CD4-positive, CD25-positive, alpha-beta regulatory T cell (primary cell): Measurements from ENCODE around the gene MINAR1. TPM values are rescaled to one million over a fixed set of nuclear protein-coding genes. Genes with fewer than 3 reads are reported as not detected.

Experiments used
- ATAC-seq, 2 donors: fragments of 150-1000 bp; cut with Tn5 transposase; one replicate each; pipeline ENCODE4 v1.10.0; 2021; ENCODE audit warnings: low read depth in 2 of 2, moderate number of reproducible peaks in 2 of 2, moderate library complexity in 1 of 2
- DNase-seq, 3 donors: peaks; one replicate each; pipeline versions ENCODE4 v3.0.0 to v3.0.0-alpha.2; 2012 to 2022; ENCODE audit warnings: mixed read lengths in 1 of 3
- H3K27ac ChIP-seq: one replicate; pipeline ENCODE4 v1.7.0; 2013; ENCODE audit warnings: mild to moderate bottlenecking, low read length; ENCODE audit not compliant: insufficient read depth, poor library complexity, severe bottlenecking
- H3K27me3 ChIP-seq: one replicate; pipeline ENCODE4 v1.7.0; 2013; ENCODE audit warnings: low read length; ENCODE audit not compliant: control insufficient read depth, insufficient read depth
- H3K36me3 ChIP-seq: one replicate; pipeline ENCODE4 v1.7.0; 2013; ENCODE audit warnings: mild to moderate bottlenecking, low read length, moderate library complexity; ENCODE audit not compliant: control insufficient read depth, insufficient read depth
- H3K4me1 ChIP-seq: 2 replicates; pipeline ENCODE4 v1.7.0; 2013; ENCODE audit warnings: mild to moderate bottlenecking, low read length; ENCODE audit not compliant: insufficient read depth, control insufficient read depth, poor library complexity, severe bottlenecking
- H3K4me3 ChIP-seq: one replicate; pipeline ENCODE4 v1.7.0; 2013; ENCODE audit warnings: low read depth, mild to moderate bottlenecking, low read length, moderate library complexity
- H3K9me3 ChIP-seq, 2 experiments: 1 replicate in 1 of 2; 2 replicates in 1 of 2; pipeline ENCODE4 v1.7.0; 2013; ENCODE audit warnings: low read length in 2 of 2, mild to moderate bottlenecking in 1 of 2, moderate library complexity in 1 of 2; ENCODE audit not compliant: control insufficient read depth in 2 of 2
- H3K27ac Mint-ChIP-seq, 3 donors: one replicate each; pipeline ENCODE4 v1.8.0; 2020 to 2022; ENCODE audit warnings: mild to moderate bottlenecking in 3 of 3, mixed read lengths in 3 of 3, moderate library complexity in 2 of 3
- H3K27me3 Mint-ChIP-seq: one replicate; pipeline ENCODE4 v1.8.0; 2022; ENCODE audit warnings: mild to moderate bottlenecking, mixed read lengths
- H3K36me3 Mint-ChIP-seq: one replicate; pipeline ENCODE4 v1.8.0; 2020; ENCODE audit warnings: mixed read lengths
- H3K4me1 Mint-ChIP-seq, 4 donors: one replicate each; pipeline ENCODE4 v1.8.0; 2020 to 2022; ENCODE audit warnings: mixed read lengths in 4 of 4, mild to moderate bottlenecking in 1 of 4
- H3K4me3 Mint-ChIP-seq, 4 donors: one replicate each; pipeline ENCODE4 v1.8.0; 2020 to 2022; ENCODE audit warnings: mild to moderate bottlenecking in 4 of 4, mixed read lengths in 4 of 4, moderate library complexity in 3 of 4
- H3K9me3 Mint-ChIP-seq, 7 donors: one replicate each; pipeline ENCODE4 v1.8.0; 2020 to 2022; ENCODE audit warnings: mixed read lengths in 7 of 7, mild to moderate bottlenecking in 3 of 7, moderate library complexity in 2 of 7
- polyA plus RNA-seq, 4 donors: library from polyadenylated mRNA; unstranded; fragments of 300-500 nt; fragmentation: Illumina TruSeq; gene quantifications; one replicate each; pipeline ENCODE4 v1.2.3, GENCODE V29; 2021
- total RNA-seq: library from RNA; stranded (reverse); gene quantifications from one replicate; pipeline ENCODE4 v1.2.3, GENCODE V29; 2022

The MINAR1 gene
- total and polyA plus RNA-seq, 5 donors from 2014 or later: 0.02 to 0.42 (median 0.02) TPM; not detected in 2

DNA sequence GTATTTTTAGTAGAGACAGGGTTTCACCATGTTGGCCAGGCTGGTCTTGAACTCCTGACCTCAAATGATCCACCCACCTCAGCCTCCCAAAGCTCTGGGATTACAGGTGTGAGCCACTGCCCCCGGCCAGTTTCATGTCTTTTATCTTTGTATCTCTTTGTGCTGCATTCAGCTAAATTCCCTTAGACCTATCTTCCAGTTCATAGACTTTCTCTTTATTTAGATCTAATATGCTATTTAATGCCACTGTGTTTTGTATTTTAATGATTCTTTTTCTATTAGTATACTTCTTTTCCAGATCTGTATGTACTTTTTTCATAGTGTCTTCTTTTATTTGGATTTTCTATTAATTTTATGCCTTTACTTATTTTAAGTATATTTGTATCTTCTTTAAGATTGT, 14.9 kb downstream of the MINAR1 start:
- Histone ChIP-seq H3K4me1 (no peaks in the 10 kb centered on the region), H3K36me3 (no peaks in the 10 kb centered on the region), H3K27me3 (peaks cover 2% of the 10 kb centered on the region), H3K9me3 (no peaks in the 10 kb centered on the region), H3K4me3 (no peak overlapping the region), H3K27ac (no peak overlapping the region)
- Mint-ChIP-seq H3K36me3 (no peaks in the 10 kb centered on the region), H3K27me3 (peaks cover 11% of the 10 kb centered on the region), H3K9me3 (peaks cover 0 to 6% (median 3%) of the 10 kb centered on the region in 7 donors), H3K27ac (no peak overlapping the region), H3K4me1 (no peaks in the 10 kb centered on the region), H3K4me3 (no peak overlapping the region)
- DNase-seq (no peak), ATAC-seq (no peak)

GRCh38 chr15:79450648-79451047, 18.5 kb downstream of the MINAR1 start:
- no peak for DNase-seq
- H3K27ac ChIP-seq: no peak overlapping the region
- peaks cover 0 to 6% (median 3%) of the 10 kb centered on the region in 7 donors for H3K9me3 Mint-ChIP-seq
- H3K27ac Mint-ChIP-seq: no peak overlapping the region
- H3K4me1 Mint-ChIP-seq: no peaks in the 10 kb centered on the region
- H3K9me3 ChIP-seq: no peaks in the 10 kb centered on the region
- peaks cover 4% of the 10 kb centered on the region for H3K27me3 ChIP-seq
- no peak for ATAC-seq
- H3K4me1 ChIP-seq: no peaks in the 10 kb centered on the region
- H3K36me3 ChIP-seq: no peaks in the 10 kb centered on the region
- peaks cover 7% of the 10 kb centered on the region for H3K27me3 Mint-ChIP-seq
- no peak overlapping the region for H3K4me3 ChIP-seq
- H3K36me3 Mint-ChIP-seq: no peaks in the 10 kb centered on the region
- no peak overlapping the region for H3K4me3 Mint-ChIP-seq

DNA sequence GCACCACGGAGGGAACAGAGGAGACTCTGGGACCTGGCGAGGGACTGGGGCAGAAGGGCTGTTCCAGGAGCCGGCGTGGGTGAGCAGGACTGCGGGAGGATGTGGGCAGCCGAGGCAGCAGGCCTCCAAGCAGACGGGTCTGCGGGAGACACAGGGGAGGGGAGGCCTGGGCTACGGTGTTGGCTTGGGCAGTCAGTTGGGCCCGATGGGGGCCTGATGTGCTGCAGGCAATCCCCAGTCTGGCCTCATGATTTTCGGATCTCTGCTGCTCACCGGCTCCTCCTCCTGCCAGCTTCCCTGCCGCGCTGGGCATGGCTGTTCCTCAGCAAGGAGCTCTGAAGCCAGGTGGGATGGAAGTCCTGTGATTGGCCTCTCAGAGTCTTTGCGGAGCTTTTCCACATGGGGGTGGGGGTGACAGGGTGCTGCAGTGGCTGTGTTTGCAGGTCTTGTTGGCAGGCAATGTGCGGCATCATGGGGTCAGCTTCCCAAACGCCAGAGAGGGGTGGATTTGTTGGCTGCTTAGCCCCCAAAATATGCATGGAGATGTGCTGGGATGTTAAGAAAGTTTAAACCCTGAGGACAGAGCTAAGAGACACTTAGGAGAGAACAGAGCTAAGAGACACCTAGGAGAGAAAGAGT, 19.3 kb downstream of the MINAR1 start:
- H3K4me3 Mint-ChIP-seq: no peak overlapping the region
- no peak overlapping the region for H3K27ac ChIP-seq
- peaks cover 7% of the 10 kb centered on the region for H3K27me3 Mint-ChIP-seq
- H3K27me3 ChIP-seq: peaks cover 4% of the 10 kb centered on the region
- H3K27ac Mint-ChIP-seq: no peak overlapping the region
- no peak overlapping the region for H3K4me3 ChIP-seq
- no peak for DNase-seq
- H3K4me1 ChIP-seq: no peaks in the 10 kb centered on the region
- H3K4me1 Mint-ChIP-seq: no peaks in the 10 kb centered on the region
- ATAC-seq: no peak
- no peaks in the 10 kb centered on the region for H3K9me3 ChIP-seq
- H3K9me3 Mint-ChIP-seq: peaks cover 0 to 5% (median 3%) of the 10 kb centered on the region in 7 donors
- H3K36me3 Mint-ChIP-seq: no peaks in the 10 kb centered on the region
- H3K36me3 ChIP-seq: no peaks in the 10 kb centered on the region

DNA sequence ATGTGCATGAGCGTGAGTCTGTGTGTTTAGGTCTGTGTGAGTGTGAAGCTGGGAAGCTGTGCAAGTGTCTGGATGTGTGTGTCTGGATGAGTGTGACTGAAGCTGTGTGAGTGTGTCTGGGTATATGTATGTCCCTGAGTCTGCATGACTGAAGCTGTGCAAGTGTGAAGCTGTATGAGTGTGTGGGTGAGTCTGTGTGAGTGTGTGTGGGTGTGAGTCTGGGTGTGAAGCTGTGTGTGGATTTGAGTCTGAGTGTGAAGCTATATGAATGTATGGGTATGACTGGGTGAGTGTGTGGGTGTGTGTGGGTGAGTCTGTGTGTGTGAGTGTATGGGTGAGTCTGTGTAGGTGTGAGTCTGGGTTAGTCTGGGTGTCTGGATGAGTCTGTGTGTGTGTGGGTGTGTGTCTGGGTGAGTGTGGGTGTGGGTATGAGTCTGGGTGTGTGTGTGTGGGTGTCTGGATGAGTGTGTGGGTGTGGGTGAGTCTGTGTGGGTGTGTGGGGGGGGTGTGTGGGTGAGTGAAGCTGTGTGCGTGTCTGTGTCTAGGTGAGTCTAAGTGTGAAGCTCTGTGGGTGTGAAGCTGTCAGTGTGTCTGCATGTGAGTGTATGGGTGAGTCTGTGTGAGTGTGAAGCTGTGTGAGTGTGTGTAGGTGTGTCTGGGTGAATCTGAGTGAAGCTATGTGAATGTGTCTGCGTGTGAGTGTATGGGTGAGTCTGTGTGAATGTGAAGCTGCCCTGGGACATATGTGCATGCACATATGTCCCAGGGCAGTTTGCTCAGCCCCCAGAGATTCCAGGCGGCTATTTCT, 20.3 kb downstream of the MINAR1 start:
- no peak overlapping the region for H3K4me3 Mint-ChIP-seq
- Histone ChIP-seq H3K36me3 (no peaks in the 10 kb centered on the region), H3K4me1 (no peaks in the 10 kb centered on the region), H3K9me3 (no peaks in the 10 kb centered on the region), H3K4me3 (no peak overlapping the region), H3K27ac (no peak overlapping the region), H3K27me3 (peaks cover 4% of the 10 kb centered on the region)
- peaks cover 0 to 3% (median 2%) of the 10 kb centered on the region in 7 donors for H3K9me3 Mint-ChIP-seq
- H3K4me1 Mint-ChIP-seq: no peaks in the 10 kb centered on the region
- DNase-seq: no peak
- ATAC-seq: no peak
- no peak overlapping the region for H3K27ac Mint-ChIP-seq
- H3K27me3 Mint-ChIP-seq: peaks cover 7% of the 10 kb centered on the region
- no peaks in the 10 kb centered on the region for H3K36me3 Mint-ChIP-seq

DNA sequence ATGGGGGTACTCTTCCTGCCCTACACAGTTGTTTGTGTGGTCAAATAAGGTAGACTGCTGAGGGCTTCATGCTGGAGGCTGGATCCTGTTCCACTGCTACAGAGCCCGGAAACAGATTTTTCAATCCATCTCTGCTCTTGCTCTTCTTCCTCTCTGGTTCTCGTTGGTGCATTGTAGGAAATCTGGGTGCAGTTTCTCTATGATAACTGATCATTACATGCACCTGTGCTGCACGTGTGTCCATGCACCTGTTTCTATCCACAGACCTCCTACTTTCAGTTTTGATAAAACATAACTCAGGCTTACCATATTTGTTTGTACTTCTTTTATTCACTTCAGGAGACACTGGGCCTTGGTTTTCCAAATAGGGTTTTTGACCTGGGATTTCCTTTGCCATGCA, 21.3 kb downstream of the MINAR1 start:
- Mint-ChIP-seq H3K27ac (no peak overlapping the region), H3K36me3 (no peaks in the 10 kb centered on the region), H3K27me3 (peaks cover 7% of the 10 kb centered on the region), H3K4me1 (no peaks in the 10 kb centered on the region), H3K4me3 (no peak overlapping the region), H3K9me3 (peaks cover 0 to 3% (median 0%) of the 10 kb centered on the region in 7 donors)
- H3K9me3 ChIP-seq: no peaks in the 10 kb centered on the region
- H3K27me3 ChIP-seq: peaks cover 4% of the 10 kb centered on the region
- no peaks in the 10 kb centered on the region for H3K36me3 ChIP-seq
- no peak overlapping the region for H3K27ac ChIP-seq
- DNase-seq (no peak), ATAC-seq (no peak)
- H3K4me3 ChIP-seq: no peak overlapping the region
- no peaks in the 10 kb centered on the region for H3K4me1 ChIP-seq

GRCh38 chr15:79454063-79454462, 21.9 kb downstream of the MINAR1 start:
- no peak overlapping the region for H3K27ac ChIP-seq
- no peak overlapping the region for H3K4me3 ChIP-seq
- Mint-ChIP-seq H3K4me3 (no peak overlapping the region), H3K27ac (no peak overlapping the region), H3K9me3 (peaks cover 0 to 3% (median 0%) of the 10 kb centered on the region in 7 donors), H3K27me3 (peaks cover 6% of the 10 kb centered on the region), H3K4me1 (no peaks in the 10 kb centered on the region), H3K36me3 (no peaks in the 10 kb centered on the region)
- no peak for DNase-seq
- no peaks in the 10 kb centered on the region for H3K36me3 ChIP-seq
- no peaks in the 10 kb centered on the region for H3K9me3 ChIP-seq
- ATAC-seq: no peak
- H3K4me1 ChIP-seq: no peaks in the 10 kb centered on the region
- H3K27me3 ChIP-seq: peaks cover 4% of the 10 kb centered on the region

DNA sequence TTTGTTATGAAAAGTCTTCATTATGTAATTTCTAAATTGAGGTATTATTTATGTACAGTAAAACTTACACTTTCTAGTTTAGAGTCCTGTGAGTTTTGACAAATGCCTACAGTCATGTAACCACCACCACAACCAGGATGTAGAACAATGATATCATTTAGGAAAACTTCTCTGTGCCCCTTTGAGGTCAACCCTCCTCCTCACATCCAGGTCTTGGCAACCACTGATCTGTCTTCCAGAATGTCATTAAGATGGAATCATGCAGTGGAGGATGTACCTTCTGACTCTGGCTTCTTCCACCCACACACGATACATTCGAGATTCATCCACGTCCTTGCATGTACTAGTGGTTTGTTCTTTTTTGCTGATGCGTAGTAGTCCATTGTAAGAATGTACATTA, 23.2 kb downstream of the MINAR1 start:
- no peaks in the 10 kb centered on the region for H3K4me1 ChIP-seq

More for the DNA sequence above, 23.2 kb downstream of the MINAR1 start:
- Histone ChIP-seq H3K27me3 (peaks cover 4% of the 10 kb centered on the region), H3K36me3 (no peaks in the 10 kb centered on the region), H3K4me3 (no peak overlapping the region), H3K9me3 (no peaks in the 10 kb centered on the region), H3K27ac (no peak overlapping the region)
- DNase-seq (no peak), ATAC-seq (no peak)
- no peaks in the 10 kb centered on the region for H3K36me3 Mint-ChIP-seq
- no peaks in the 10 kb centered on the region for H3K27me3 Mint-ChIP-seq
- no peaks in the 10 kb centered on the region for H3K4me1 Mint-ChIP-seq
- no peak overlapping the region for H3K4me3 Mint-ChIP-seq
- no peak overlapping the region for H3K27ac Mint-ChIP-seq
- peaks cover 0 to 2% (median 0%) of the 10 kb centered on the region in 7 donors for H3K9me3 Mint-ChIP-seq
